GM23338 (cell line): ENCODE results near the gene SVIL. TPM values are rescaled to one million over a fixed set of nuclear protein-coding genes. Genes with fewer than 3 reads are reported as not detected.

Experiments used
- CREB1 ChIP-seq: fragments of 250-450 bp; sonication (Bioruptor Pico); IDR thresholded peaks from 2 replicates; pipeline ENCODE4 v1.5.0; 2020; ENCODE audit warnings: low read depth, mild to moderate bottlenecking, moderate library complexity
- ETS1 ChIP-seq: IDR thresholded peaks from 2 replicates; pipeline ENCODE4 v1.6.1; 2016; ENCODE audit warnings: antibody characterized with exemption
- EZH2phosphoT487 ChIP-seq: fragments of 200-600 bp; sonication (generic); IDR thresholded peaks from one replicate; pipeline ENCODE4 v1.8.1; 2018; ENCODE audit warnings: antibody characterized with exemption; ENCODE audit not compliant: unreplicated experiment
- JUNB ChIP-seq: IDR thresholded peaks from one replicate; pipeline ENCODE4 v1.6.1; 2016; ENCODE audit warnings: antibody characterized with exemption; ENCODE audit not compliant: unreplicated experiment
- NANOG ChIP-seq: IDR thresholded peaks from 2 replicates; pipeline ENCODE4 v1.6.1; 2016; ENCODE audit warnings: antibody characterized with exemption, borderline replicate concordance
- POLR2AphosphoS5 ChIP-seq: IDR thresholded peaks from 2 replicates; pipeline ENCODE4 v1.6.1; 2016; ENCODE audit warnings: antibody characterized with exemption, low read depth
- STAT1 ChIP-seq: IDR thresholded peaks from one replicate; pipeline ENCODE4 v1.6.1; 2016; ENCODE audit warnings: antibody characterized with exemption; ENCODE audit not compliant: unreplicated experiment
- ZNF114 ChIP-seq: fragments of 250-450 bp; sonication (Bioruptor Pico); IDR thresholded peaks from 2 replicates; pipeline ENCODE4 v1.5.0; 2020; ENCODE audit warnings: mild to moderate bottlenecking, moderate library complexity
- ZNF331 ChIP-seq: fragments of 250-450 bp; sonication (Bioruptor Pico); IDR thresholded peaks from 2 replicates; pipeline ENCODE4 v1.5.0; 2020; ENCODE audit warnings: low read depth, mild to moderate bottlenecking, moderate library complexity
- ZNF462 ChIP-seq: fragments of 250-450 bp; sonication (Bioruptor Pico); IDR thresholded peaks from 2 replicates; pipeline ENCODE4 v1.5.0; 2020; ENCODE audit warnings: mild to moderate bottlenecking, moderate library complexity
- polyA plus RNA-seq: library from polyadenylated mRNA; unstranded; fragments of >200 nt; fragmentation: Nextera tagmentation; extraction: Ambion mirVana; gene quantifications from 2 replicates; pipeline ENCODE4 v1.2.1, GENCODE V29; 2016
- total RNA-seq: library from RNA; depleted of rRNA; stranded (reverse); fragments of >200 nt; shearing (Covaris generic); gene quantifications from 2 replicates; pipeline ENCODE4 v1.2.3, GENCODE V29; 2014
- TF ChIP-seq, protein P1 (sequence below): IDR thresholded peaks from one replicate; pipeline ENCODE4 v1.6.1; 2018; ENCODE audit warnings: antibody characterized with exemption; ENCODE audit not compliant: unreplicated experiment

SVIL gene
- total and polyA plus RNA-seq, 2 experiments from 2014 or later: 8.8 to 34.9 TPM

- TF ChIP-seq ZNF462 (CRISPR knock-in tag) (no peak), STAT1 (no peak), POLR2AphosphoS5 (no peak), CREB1 (CRISPR knock-in tag) (no peak), NANOG (no peak), JUNB (no peak), ZNF114 (CRISPR knock-in tag) (no peak), ETS1 (no peak), EZH2phosphoT487 (no peak), ZNF331 (CRISPR knock-in tag) (no peak)
- TF ChIP-seq, protein P1, sequence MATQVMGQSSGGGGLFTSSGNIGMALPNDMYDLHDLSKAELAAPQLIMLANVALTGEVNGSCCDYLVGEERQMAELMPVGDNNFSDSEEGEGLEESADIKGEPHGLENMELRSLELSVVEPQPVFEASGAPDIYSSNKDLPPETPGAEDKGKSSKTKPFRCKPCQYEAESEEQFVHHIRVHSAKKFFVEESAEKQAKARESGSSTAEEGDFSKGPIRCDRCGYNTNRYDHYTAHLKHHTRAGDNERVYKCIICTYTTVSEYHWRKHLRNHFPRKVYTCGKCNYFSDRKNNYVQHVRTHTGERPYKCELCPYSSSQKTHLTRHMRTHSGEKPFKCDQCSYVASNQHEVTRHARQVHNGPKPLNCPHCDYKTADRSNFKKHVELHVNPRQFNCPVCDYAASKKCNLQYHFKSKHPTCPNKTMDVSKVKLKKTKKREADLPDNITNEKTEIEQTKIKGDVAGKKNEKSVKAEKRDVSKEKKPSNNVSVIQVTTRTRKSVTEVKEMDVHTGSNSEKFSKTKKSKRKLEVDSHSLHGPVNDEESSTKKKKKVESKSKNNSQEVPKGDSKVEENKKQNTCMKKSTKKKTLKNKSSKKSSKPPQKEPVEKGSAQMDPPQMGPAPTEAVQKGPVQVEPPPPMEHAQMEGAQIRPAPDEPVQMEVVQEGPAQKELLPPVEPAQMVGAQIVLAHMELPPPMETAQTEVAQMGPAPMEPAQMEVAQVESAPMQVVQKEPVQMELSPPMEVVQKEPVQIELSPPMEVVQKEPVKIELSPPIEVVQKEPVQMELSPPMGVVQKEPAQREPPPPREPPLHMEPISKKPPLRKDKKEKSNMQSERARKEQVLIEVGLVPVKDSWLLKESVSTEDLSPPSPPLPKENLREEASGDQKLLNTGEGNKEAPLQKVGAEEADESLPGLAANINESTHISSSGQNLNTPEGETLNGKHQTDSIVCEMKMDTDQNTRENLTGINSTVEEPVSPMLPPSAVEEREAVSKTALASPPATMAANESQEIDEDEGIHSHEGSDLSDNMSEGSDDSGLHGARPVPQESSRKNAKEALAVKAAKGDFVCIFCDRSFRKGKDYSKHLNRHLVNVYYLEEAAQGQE: no peak
Measured at GRCh38 chr10:29620112-29620690, 14.6 kb downstream of the SVIL start (continued).
